K562 (cell line): ENCODE results near the gene FAM114A2. TPM values are rescaled to one million over a fixed set of nuclear protein-coding genes. Genes with fewer than 3 reads are reported as not detected.

Experiments used
- ATAC-seq: fragments of 200-7000 bp; cut with Tn5 transposase; 3 replicates; pipeline ENCODE4 v1.9.1; 2020; ENCODE audit warnings: moderate library complexity
- BruUV-seq: library from RNA; stranded (reverse); fragments of 400-500 nt; replicated peaks from 2 replicates; lab custom pipeline; 2021; lab: Mats Ljungman, UMichigan
- CTCF ChIA-PET: fragments of 300-600 bp; formaldehyde crosslinking; extraction: SDS; loops from one replicate; lab custom pipeline; 2021; ENCODE audit warnings: low intra/inter-chr PET ratio; lab: Yijun Ruan, JAX
- POLR2A ChIA-PET: fragments of 300-600, 350-650 bp; sonication (Branson Sonifier 250); formaldehyde crosslinking; extraction: SDS; loops from one replicate; lab custom pipeline; 2021; ENCODE audit warnings: antibody characterized with exemption, inconsistent platforms; lab: Yijun Ruan, JAX
- DNase-seq, 4 experiments: peaks; one replicate each; pipeline versions ENCODE4 v3.0.0 to v3.0.0-alpha.2; 2011 to 2018; ENCODE audit warnings: low spot score in 3 of 4, mixed read lengths in 3 of 4; ENCODE audit errors: extremely low read depth in 1 of 4
- FAIRE-seq: peaks from 2 replicates; lab custom pipeline; 2011; peaks lifted over from hg19 to GRCh38; lab: Jason Lieb, UNC
- H2AFZ ChIP-seq: 2 replicates; pipeline ENCODE4 v1.6.0; 2011; ENCODE audit warnings: low read depth, low read length, control low read depth, inconsistent platforms
- H3K27ac ChIP-seq: fragments of 200-600 bp; 3 replicates; pipeline ENCODE4 v1.8.0; 2011; ENCODE audit warnings: low read depth, mild to moderate bottlenecking, control low read depth, inconsistent platforms, low read length, moderate library complexity, mixed read lengths; ENCODE audit errors: extremely low read depth
- H3K27me3 ChIP-seq, 2 experiments: fragments of 300-600 bp in 1 of 2; 2 replicates in 1 of 2; 3 replicates in 1 of 2; pipeline versions ENCODE4 v1.6.0 to v1.8.0; 2011; ENCODE audit warnings: inconsistent platforms in 2 of 2, low read length in 2 of 2, mild to moderate bottlenecking in 1 of 2, mixed read lengths in 1 of 2, moderate library complexity in 1 of 2; ENCODE audit not compliant: control insufficient read depth in 2 of 2, insufficient read depth in 2 of 2
- H3K36me3 ChIP-seq: fragments of 300-600 bp; 3 replicates; pipeline ENCODE4 v1.8.0; 2011; ENCODE audit warnings: mild to moderate bottlenecking, low read length, inconsistent platforms; ENCODE audit not compliant: control insufficient read depth, insufficient read depth
- H3K4me1 ChIP-seq, 2 experiments: fragments of 200-600 bp in 1 of 2; replicated peaks in 1 of 2; 2 replicates in 1 of 2; 3 replicates in 1 of 2; pipeline versions ENCODE4 v1.5.1 to v1.8.0; 2011; ENCODE audit warnings: inconsistent platforms in 2 of 2, low read length in 2 of 2, mild to moderate bottlenecking in 1 of 2, mixed read lengths in 1 of 2, moderate library complexity in 1 of 2; ENCODE audit not compliant: control insufficient read depth in 2 of 2, insufficient read depth in 2 of 2
- H3K4me2 ChIP-seq: 2 replicates; pipeline ENCODE4 v1.6.1; 2011; ENCODE audit warnings: low read length, control low read depth, inconsistent platforms, mixed read lengths; ENCODE audit not compliant: insufficient read depth
- H3K4me3 ChIP-seq: fragments of 200-600 bp; sonication (generic), shearing (Covaris generic); 2 replicates; pipeline ENCODE4 v1.5.1; 2016; ENCODE audit warnings: control low read depth, inconsistent platforms
- H3K79me2 ChIP-seq: fragments of 200-600 bp; 3 replicates; pipeline ENCODE4 v1.8.0; 2011; ENCODE audit warnings: low read length, inconsistent platforms; ENCODE audit not compliant: control insufficient read depth, insufficient read depth
- H3K9ac ChIP-seq, 2 experiments: 2 replicates each; pipeline versions ENCODE4 v1.6.0 to v1.6.1; 2011; ENCODE audit warnings: low read depth in 2 of 2, low read length in 2 of 2, control low read depth in 1 of 2, inconsistent platforms in 1 of 2, mild to moderate bottlenecking in 1 of 2, mixed read lengths in 1 of 2; ENCODE audit not compliant: insufficient read depth in 1 of 2
- H3K9me1 ChIP-seq: one replicate; pipeline ENCODE4 v1.6.0; 2011; ENCODE audit warnings: inconsistent platforms, mild to moderate bottlenecking, low read length, moderate library complexity; ENCODE audit not compliant: control insufficient read depth, insufficient read depth
- H3K9me3 ChIP-seq: replicated peaks from 2 replicates; pipeline ENCODE4 v1.5.1; 2011; ENCODE audit warnings: low read depth, low read length, inconsistent platforms; ENCODE audit not compliant: control insufficient read depth, insufficient read depth
- H4K20me1 ChIP-seq: replicated peaks from 2 replicates; pipeline ENCODE4 v1.6.1; 2011; ENCODE audit warnings: low read length, inconsistent platforms, mixed read lengths; ENCODE audit not compliant: control insufficient read depth, insufficient read depth
- ARNT ChIP-seq, 2 experiments: fragments of 450-650 bp; IDR thresholded peaks; 2 replicates each; pipeline ENCODE4 v1.6.1; 2016; ENCODE audit warnings: mild to moderate bottlenecking in 1 of 2
- CXXC5 ChIP-seq: fragments of 250-450 bp; sonication (Bioruptor Pico); IDR thresholded peaks from 2 replicates; pipeline ENCODE4 v1.8.0; 2022; ENCODE audit warnings: inconsistent platforms, mild to moderate bottlenecking, moderate library complexity
- HMGXB4 ChIP-seq: sonication (generic); formaldehyde crosslinking; IDR thresholded peaks from 2 replicates; pipeline ENCODE4 v1.8.1; 2023; ENCODE audit warnings: mild to moderate bottlenecking, missing genetic modification reagents
- HOXB6 ChIP-seq: fragments of 250-450 bp; sonication (Bioruptor Pico); IDR thresholded peaks from 2 replicates; pipeline ENCODE4 v1.5.1; 2022; ENCODE audit warnings: mild to moderate bottlenecking, borderline replicate concordance
- KLF1 ChIP-seq: fragments of 450-650 bp; IDR thresholded peaks from 2 replicates; pipeline ENCODE4 v1.6.1; 2016; ENCODE audit warnings: missing genetic modification characterization, missing compliant biosample characterization
- NCOA4 ChIP-seq: fragments of 450-650 bp; IDR thresholded peaks from 2 replicates; pipeline ENCODE4 v1.6.1; 2018; ENCODE audit warnings: mild to moderate bottlenecking; ENCODE audit not compliant: partially characterized antibody
- NFE2L1 ChIP-seq: fragments of 450-650 bp; IDR thresholded peaks from 2 replicates; pipeline ENCODE4 v1.6.1; 2016; ENCODE audit warnings: missing genetic modification characterization, low read depth, mild to moderate bottlenecking, missing compliant biosample characterization, moderate library complexity, borderline replicate concordance
- NFXL1 ChIP-seq: fragments of 450-650 bp; formaldehyde crosslinking; IDR thresholded peaks from 2 replicates; pipeline ENCODE4 v1.4.0; 2021; ENCODE audit warnings: mild to moderate bottlenecking
- PHB ChIP-seq: fragments of 250-450 bp; sonication (Bioruptor Pico); IDR thresholded peaks from 2 replicates; pipeline ENCODE4 v1.5.0; 2021
- SIX5 ChIP-seq, 2 experiments: IDR thresholded peaks; 2 replicates each; pipeline ENCODE4 v1.6.1; 2011; ENCODE audit warnings: low read length in 2 of 2, borderline replicate concordance in 1 of 2, low read depth in 1 of 2, mild to moderate bottlenecking in 1 of 2, moderate library complexity in 1 of 2; ENCODE audit not compliant: insufficient read depth in 1 of 2
- SMAD2 ChIP-seq: fragments of 150-350 bp; IDR thresholded peaks from 2 replicates; pipeline ENCODE4 v1.6.1; 2014; ENCODE audit warnings: low read depth, mild to moderate bottlenecking, low read length
- TCF7 ChIP-seq: sonication (generic); IDR thresholded peaks from 2 replicates; pipeline ENCODE4 v1.6.1; 2016; ENCODE audit warnings: antibody characterized with exemption, borderline replicate concordance
- ZBTB43 ChIP-seq: sonication (generic); formaldehyde crosslinking; IDR thresholded peaks from 2 replicates; pipeline ENCODE4 v1.8.0; 2023; ENCODE audit warnings: mild to moderate bottlenecking, missing genetic modification reagents
- ZNF444 ChIP-seq: fragments of 250-450 bp; sonication (Bioruptor Pico); IDR thresholded peaks from 2 replicates; pipeline ENCODE4 v1.4.0; 2020; ENCODE audit warnings: mild to moderate bottlenecking, moderate library complexity
- ZNF668 ChIP-seq: fragments of 250-450 bp; sonication (Bioruptor Pico); IDR thresholded peaks from 2 replicates; pipeline ENCODE4 v1.8.0; 2022; ENCODE audit warnings: mild to moderate bottlenecking, inconsistent platforms
- ZNF699 ChIP-seq: fragments of 250-450 bp; sonication (Bioruptor Pico); IDR thresholded peaks from 2 replicates; pipeline ENCODE4 v1.8.0; 2021; ENCODE audit warnings: mild to moderate bottlenecking, moderate library complexity; ENCODE audit not compliant: insufficient replicate concordance
- WGBS: fragments of 100-300 bp; shearing (Covaris generic); methylation state at CpG from one replicate; pipeline ENCODE4 v1.1.6; 2016; ENCODE audit warnings: low coverage, mixed read lengths; ENCODE audit not compliant: insufficient coverage; ENCODE audit errors: missing lambda C conversion rate; 5-methylcytosine and 5-hydroxymethylcytosine counted together
- in situ Hi-C: fragments of 300-500 bp; cut with MboI; formaldehyde crosslinking; loops from 4 replicates; pipeline ENCODE4 v1.15.0; 2018; ENCODE audit warnings: inconsistent platforms, mixed read lengths
- intact Hi-C: fragments of 100-400 bp; cut with micrococcal nuclease; formaldehyde crosslinking; loops from 2 replicates; pipeline ENCODE4 v1.14.2; 2022
- polyA plus RNA-seq, 8 experiments: library from polyadenylated mRNA; depleted of rRNA in 4 of 8; stranded (reverse) in 5 of 8; unstranded in 3 of 8; fragments of >200 nt; fragmentation: Nextera tagmentation in 2 of 8; fragmentation: Illumina TruSeq in 1 of 8; extraction: Ambion mirVana in 2 of 8; extraction: Trizol in 1 of 8; gene quantifications; 2 replicates each; pipeline versions ENCODE4 v1.2.1 to v1.2.3, GENCODE V29; 2011 to 2014; ENCODE audit warnings: inconsistent platforms in 1 of 8, missing spikeins in 1 of 8
- total RNA-seq, 7 experiments: library from RNA; depleted of rRNA in 6 of 7; stranded (reverse); fragments of >200 nt in 6 of 7; fragmentation: Illumina TruSeq in 2 of 7; extraction: Trizol in 2 of 7; gene quantifications; 2 replicates each; pipeline versions ENCODE4 v1.2.1 to v1.2.3, GENCODE V29; 2011 to 2021; ENCODE audit warnings: low replicate concordance in 1 of 7
- TF ChIP-seq, protein P1 (sequence below), 3 experiments: fragments of 200-800 bp in 1 of 3; sonication (Bioruptor generic) in 1 of 3; sonication (generic) in 1 of 3; formaldehyde crosslinking in 1 of 3; IDR thresholded peaks; 2 replicates each; pipeline versions ENCODE4 v1.6.1 to v1.8.0; 2016 to 2022; ENCODE audit warnings: mild to moderate bottlenecking in 2 of 3, missing compliant biosample characterization in 2 of 3, missing genetic modification characterization in 2 of 3, missing genetic modification reagents in 1 of 3
- TF ChIP-seq, protein P2 (sequence below): fragments of 450-650 bp; conservative IDR thresholded peaks from 2 replicates; pipeline ENCODE4 v1.6.1; 2016; ENCODE audit warnings: missing genetic modification characterization, low read depth, mild to moderate bottlenecking, missing compliant biosample characterization, moderate library complexity

The FAM114A2 gene
- total and polyA plus RNA-seq, 9 of the 15 experiments (the other 6 are each of a cell fraction or from before 2014, with no cell fraction given) = 14.4 to 28.1 (median 21.2) TPM

- H3K27ac ChIP-seq = no peak overlapping the region
- intact Hi-C loops (no loop called here), in situ Hi-C loops (no loop called here)
- FAIRE-seq (no peak), ATAC-seq (no peak)
- no peaks in the 10 kb centered on the region for H3K9me3 ChIP-seq
- TF ChIP-seq PHB (no peak), ARNT (IDR thresholded peaks at IDR 0.05) (no peak), ZNF444 (CRISPR knock-in tag) (no peak), ZNF699 (CRISPR knock-in tag) (no peak), SIX5 (IDR thresholded peaks at IDR 0.05; ENCODE audit: borderline replicate concordance in 1 of 2, insufficient read depth in 1 of 2, low read depth in 1 of 2, low read length in 2 of 2) (no peak), KLF1 (no peak), CXXC5 (CRISPR knock-in tag) (no peak), ZNF668 (no peak), HOXB6 (CRISPR knock-in tag) (no peak), NFE2L1 (tag) (no peak), NCOA4 (no peak), TCF7 (no peak), SMAD2 (no peak), HMGXB4 (CRISPR knock-in tag) (no peak), NFXL1 (CRISPR knock-in tag) (no peak), ZBTB43 (CRISPR knock-in tag) (no peak)
- TF ChIP-seq, protein P1, sequence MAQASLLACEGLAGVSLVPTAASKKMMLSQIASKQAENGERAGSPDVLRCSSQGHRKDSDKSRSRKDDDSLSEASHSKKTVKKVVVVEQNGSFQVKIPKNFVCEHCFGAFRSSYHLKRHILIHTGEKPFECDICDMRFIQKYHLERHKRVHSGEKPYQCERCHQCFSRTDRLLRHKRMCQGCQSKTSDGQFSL (CRISPR knock-in tag; IDR thresholded peaks at IDR 0.05) = no peak
- TF ChIP-seq, protein P1 (tag; IDR thresholded peaks at IDR 0.05) = no peak
- TF ChIP-seq, protein P2, sequence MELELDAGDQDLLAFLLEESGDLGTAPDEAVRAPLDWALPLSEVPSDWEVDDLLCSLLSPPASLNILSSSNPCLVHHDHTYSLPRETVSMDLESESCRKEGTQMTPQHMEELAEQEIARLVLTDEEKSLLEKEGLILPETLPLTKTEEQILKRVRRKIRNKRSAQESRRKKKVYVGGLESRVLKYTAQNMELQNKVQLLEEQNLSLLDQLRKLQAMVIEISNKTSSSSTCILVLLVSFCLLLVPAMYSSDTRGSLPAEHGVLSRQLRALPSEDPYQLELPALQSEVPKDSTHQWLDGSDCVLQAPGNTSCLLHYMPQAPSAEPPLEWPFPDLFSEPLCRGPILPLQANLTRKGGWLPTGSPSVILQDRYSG = no peak
- TF ChIP-seq, all 486 proteins: peak for 0
- H3K36me3 ChIP-seq = peaks cover 3% of the 10 kb centered on the region; the same call in 2 of the 3 replicates
- CTCF ChIA-PET = no interaction called here
- H3K9ac ChIP-seq = no peak overlapping the region
- no peaks in the 10 kb centered on the region for H3K79me2 ChIP-seq
- H3K4me3 ChIP-seq = no peak overlapping the region
- WGBS = 54% methylated on average over 1 of the region's 1 CpG
- BruUV-seq = no TSS peak
- no peaks in the 10 kb centered on the region for H3K27me3 ChIP-seq
- H4K20me1 ChIP-seq = no peaks in the 10 kb centered on the region
- no peak for DNase-seq
- no peak overlapping the region for H2AFZ ChIP-seq
- no peaks in the 10 kb centered on the region for H3K9me1 ChIP-seq
- no peak overlapping the region for H3K4me2 ChIP-seq
- no peaks in the 10 kb centered on the region for H3K4me1 ChIP-seq
- POLR2A ChIA-PET = no interaction called here
These were observed 40.7 kb downstream of the FAM114A2 start for GRCh38 chr5:153998010-153998409.
